ENCODE data around the gene KLHL1.
A peak's percentile ranks its signal among the peaks of the same experiment; 100 is the strongest.
"Not testable (repeated sequence)": the region's sequence is repeated elsewhere in the genome, so short reads cannot be mapped to it uniquely, and the experiment has no call there.

The KLHL1 gene

GRCh38 chr13:70108356-70109105, at the start of gene KLHL1:
KLHL1 (minus strand) TSS chr13:70108452; CDS start chr13:70107699, 753 bp downstream.
- no peak for DNase-seq (ENCODE audit: low spot score)

DNA sequence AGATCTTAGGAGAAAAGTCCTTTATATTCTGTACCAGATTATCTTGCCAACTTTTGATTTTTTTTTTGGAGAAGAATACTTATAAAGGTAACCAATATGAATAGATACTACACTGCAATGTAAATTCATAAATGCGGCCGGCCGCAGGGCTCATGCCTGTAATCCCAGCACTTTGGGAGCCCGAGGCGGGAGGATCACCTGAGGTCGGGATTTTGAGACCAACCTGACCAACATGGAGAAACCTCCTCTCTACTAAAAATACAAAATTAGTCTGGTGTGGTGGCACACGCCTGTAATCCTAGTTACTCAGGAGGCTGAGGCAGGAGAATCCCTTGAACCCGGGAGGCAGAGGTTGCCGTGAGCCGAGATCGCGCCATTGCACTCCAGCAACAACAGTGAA, 34.4 kb upstream of the KLHL1 start:
- DNase-seq (ENCODE audit: low spot score): not testable (repeated sequence)

DNA sequence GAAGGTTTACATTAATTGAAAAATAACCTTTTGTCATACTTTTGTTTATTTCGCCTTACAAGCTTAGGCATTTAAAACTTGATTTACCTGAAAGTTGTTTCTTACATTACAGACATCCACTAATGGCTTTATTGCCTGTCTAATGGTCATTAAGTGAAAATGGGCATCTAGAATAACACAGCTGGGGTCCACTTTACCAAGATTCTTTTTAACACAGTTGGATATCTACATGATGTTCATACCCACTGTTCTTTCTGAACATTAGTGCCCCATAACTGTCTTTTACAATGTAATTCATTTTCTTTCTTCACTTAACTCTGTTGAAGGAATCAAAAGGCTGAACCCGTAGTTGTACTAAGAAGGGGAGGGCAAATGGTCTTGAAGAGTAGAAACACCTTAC, 19.8 kb upstream of the KLHL1 start:
- no peak for DNase-seq (ENCODE audit: low spot score)

DNA sequence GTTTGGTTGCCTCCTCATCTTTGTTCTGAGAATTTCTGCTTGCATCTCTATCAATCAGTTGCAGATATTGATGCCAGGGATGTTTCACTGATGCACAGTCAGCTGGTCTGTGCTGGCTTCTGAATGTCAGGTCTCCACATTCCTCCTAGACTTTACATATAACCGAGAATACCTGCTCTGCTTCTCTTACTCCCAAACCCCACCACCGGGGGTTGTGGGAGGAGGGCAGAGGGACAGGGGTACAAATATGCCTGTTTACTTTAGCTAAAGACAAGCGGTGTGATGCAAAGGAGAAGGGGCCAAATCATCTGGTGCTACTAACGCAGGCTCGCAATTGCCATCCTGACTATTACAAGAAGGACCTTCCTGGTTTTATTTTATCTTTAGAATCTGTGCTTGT, 17.4 kb upstream of the KLHL1 start:
- DNase-seq (ENCODE audit: low spot score): no peak

GRCh38 chr13:70117338-70117905, 9.2 kb upstream of the KLHL1 start:
- no peak for DNase-seq (ENCODE audit: low spot score)

DNA sequence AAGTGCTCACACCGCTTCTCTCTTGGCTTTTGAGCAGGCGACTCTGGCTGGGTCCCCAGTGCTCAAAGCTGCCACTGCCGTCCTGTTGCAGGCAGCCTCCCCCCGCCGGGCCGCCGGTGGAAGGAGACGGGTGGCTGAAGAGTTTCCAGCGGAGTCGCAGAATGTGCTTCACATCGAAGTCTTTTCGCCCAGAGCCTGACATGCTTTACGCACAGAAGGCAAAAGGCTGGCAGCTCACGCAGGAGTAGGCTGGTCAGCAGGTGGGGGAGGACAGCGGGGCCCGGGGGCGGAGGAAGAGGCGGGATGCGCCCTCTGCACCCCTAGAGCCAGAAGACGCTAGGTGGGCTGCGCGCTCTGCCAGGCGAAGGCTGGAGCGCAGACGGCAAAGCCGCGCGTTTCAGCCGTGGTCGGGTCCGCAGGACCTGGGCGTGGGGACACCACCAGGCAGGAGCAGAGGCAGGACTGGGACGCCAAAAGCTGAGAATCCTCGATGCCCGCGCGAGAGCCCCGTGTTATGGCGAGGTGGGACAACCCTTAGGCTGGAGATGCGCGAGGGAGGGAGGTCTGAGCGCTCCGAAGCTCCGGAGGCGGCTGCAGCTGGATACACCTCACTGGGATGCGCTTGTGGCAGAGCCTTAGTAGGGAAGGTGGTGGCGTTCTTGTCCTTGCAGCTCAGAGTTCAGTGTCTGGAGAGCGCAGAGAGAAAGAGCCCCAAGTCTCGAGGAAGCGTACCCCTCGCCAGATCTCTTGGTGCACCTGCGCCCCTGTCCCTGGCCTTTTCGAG, 562 bp downstream of the KLHL1 start, which contains the start of gene ATXN8OS:
ATXN8OS (plus strand) TSS at position 329 of the 784 bp plus-strand sequence.
- DNase-seq (ENCODE audit: low spot score): no peak

DNA sequence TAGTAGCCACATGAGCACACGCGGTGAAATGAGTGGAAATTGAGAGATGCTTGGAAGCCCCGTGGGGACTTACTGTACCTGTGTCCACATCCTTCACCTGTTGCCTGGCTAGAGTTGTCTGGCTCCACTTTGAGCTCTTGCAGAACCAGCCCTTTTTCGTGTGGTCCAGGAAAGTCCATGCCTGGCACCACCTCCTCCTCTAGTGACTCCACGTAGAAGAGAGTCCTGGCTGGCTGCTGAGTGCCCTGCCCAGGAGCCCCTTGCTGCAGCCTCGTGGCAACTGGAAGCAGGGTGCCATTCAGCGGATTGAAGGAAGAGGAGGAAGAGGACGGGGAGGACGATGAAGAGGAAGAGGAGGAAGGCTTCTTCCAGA, 1.1 kb downstream of the KLHL1 start:
- DNase-seq (ENCODE audit: low spot score): no peak

DNA sequence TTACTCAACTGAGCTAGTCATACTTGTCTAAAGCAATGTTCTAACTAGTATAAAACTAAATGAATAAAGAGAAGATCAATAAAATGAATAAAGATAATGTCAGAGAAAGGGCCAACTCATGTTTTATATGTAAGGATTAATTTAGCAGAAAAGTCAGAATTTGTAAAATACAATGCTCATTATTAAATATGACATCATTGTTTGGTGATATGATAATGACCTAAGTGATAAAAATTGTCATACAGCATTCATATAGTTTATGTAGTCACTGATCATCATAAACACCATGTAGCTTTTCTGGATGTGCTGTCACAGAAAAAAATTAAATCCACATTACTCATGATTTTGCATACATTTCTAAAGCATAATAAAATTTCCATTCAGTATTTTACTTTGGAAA, 3.8 kb downstream of the KLHL1 start:
- DNase-seq (ENCODE audit: low spot score): no peak

DNA sequence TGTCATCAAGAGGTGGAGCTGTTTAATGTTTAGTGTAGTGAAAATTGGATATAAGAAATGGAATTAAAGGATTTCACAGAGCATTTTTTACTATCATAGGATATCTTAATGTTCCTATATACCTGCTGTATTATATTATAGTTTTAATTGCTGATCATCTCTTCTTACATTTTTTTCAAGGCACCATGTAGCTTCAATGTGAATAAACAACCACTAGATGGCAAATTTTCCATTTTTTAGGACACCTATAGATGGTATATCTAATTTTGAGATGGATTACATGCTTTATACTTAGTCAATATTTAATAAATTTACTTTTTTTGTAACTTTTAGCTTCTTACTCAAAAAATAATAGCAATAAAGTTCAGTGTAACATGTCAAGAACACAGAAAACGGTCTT, 9.6 kb downstream of the KLHL1 start:
- peak; percentile 63 for DNase-seq (ENCODE audit: low spot score)

GRCh38 chr13:70090036-70090723, 18.1 kb downstream of the KLHL1 start:
- DNase-seq (ENCODE audit: low spot score): no peak

- DNase-seq (ENCODE audit: low spot score): no peak
Measured at GRCh38 chr13:70088926-70089325, 19.3 kb downstream of the KLHL1 start.

GRCh38 chr13:70087247-70087646, 21.0 kb downstream of the KLHL1 start:
- no peak for DNase-seq (ENCODE audit: low spot score)

- DNase-seq (ENCODE audit: low spot score): no peak
Measured at GRCh38 chr13:70080012-70080411, 28.2 kb downstream of the KLHL1 start.

DNA sequence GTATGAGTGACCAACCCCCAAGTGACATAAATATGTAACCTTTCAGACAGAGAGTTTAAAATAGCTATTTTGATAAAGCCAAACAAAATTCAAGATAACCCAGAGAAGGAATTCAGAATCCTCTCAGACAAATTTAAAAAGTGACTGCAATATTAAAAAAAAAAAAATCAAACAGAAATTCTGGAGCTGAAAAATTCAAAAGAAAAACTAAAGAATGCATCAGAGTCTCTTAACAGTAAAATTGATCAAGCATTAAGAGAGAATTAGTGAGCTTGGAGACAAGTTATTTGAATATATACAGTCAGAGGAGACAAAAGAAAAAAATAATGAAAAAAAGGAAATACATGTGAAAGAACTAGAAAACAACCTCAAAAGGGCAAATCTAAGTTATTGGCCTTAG, 53.7 kb downstream of the KLHL1 start:
- DNase-seq (ENCODE audit: low spot score): no peak

- peak; percentile 30 for DNase-seq (ENCODE audit: low spot score)
Measured at GRCh38 chr13:70051531-70051930, 56.7 kb downstream of the KLHL1 start.

GRCh38 chr13:70043685-70044084, 64.6 kb downstream of the KLHL1 start:
- DNase-seq (ENCODE audit: low spot score): peak; percentile 47

GRCh38 chr13:70042193-70042592, 66.1 kb downstream of the KLHL1 start:
- no peak for DNase-seq (ENCODE audit: low spot score)

GRCh38 chr13:70034286-70034685, 74.0 kb downstream of the KLHL1 start:
- peak; percentile 7 for DNase-seq (ENCODE audit: low spot score)

- DNase-seq (ENCODE audit: low spot score): no peak
Measured at GRCh38 chr13:70027551-70027950, 80.7 kb downstream of the KLHL1 start.

GRCh38 chr13:70023516-70023915, 84.7 kb downstream of the KLHL1 start:
- no peak for DNase-seq (ENCODE audit: low spot score)

DNA sequence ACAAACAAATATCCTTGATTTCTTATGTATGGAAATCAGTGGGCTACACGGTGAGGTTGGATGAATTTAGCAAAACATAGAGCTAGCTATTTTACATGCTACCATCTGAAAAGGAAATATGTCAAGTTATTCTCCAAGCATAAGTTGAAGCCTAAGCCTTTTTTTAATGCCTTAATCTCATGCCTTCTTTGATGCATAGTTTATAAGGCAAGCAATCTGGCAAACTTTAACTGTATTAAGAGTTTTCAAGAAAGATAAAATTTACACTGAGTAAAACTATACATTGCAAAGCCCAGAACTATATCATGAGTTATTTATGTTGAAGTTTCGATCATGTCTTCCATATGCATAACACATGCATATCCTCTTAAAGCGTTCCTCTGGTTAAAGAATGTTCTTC, 85.6 kb downstream of the KLHL1 start:
- DNase-seq (ENCODE audit: low spot score): no peak

- no peak for DNase-seq (ENCODE audit: low spot score)
Measured at GRCh38 chr13:70016116-70016515, 92.1 kb downstream of the KLHL1 start.

GRCh38 chr13:70014337-70014736, 93.9 kb downstream of the KLHL1 start:
- DNase-seq (ENCODE audit: low spot score): no peak
